H1 (cell line): ENCODE measurements around the gene PPIA.

ENCODE experiments used
- BACH1 ChIP-seq: IDR thresholded peaks from 2 replicates; pipeline ENCODE4 v1.6.1; 2012; ENCODE audit warnings: low read length, improper control_type of control experiment
- CBX5 ChIP-seq: fragments of 300-800, 300-1000 bp; sonication (generic); IDR thresholded peaks from 2 replicates; pipeline ENCODE4 v1.7.1; 2016; ENCODE audit warnings: antibody characterized with exemption, low read length, low read depth
- EP300 ChIP-seq, 2 experiments: IDR thresholded peaks; 1 replicate in 1 of 2; 2 replicates in 1 of 2; pipeline ENCODE4 v1.6.1; 2011 to 2012; ENCODE audit warnings: low read depth in 2 of 2, low read length in 2 of 2, mild to moderate bottlenecking in 2 of 2, borderline replicate concordance in 1 of 2, inconsistent platforms in 1 of 2, moderate library complexity in 1 of 2
- FOSL1 ChIP-seq: IDR thresholded peaks from 2 replicates; pipeline ENCODE4 v1.6.1; 2011; ENCODE audit warnings: mild to moderate bottlenecking, low read depth, low read length, moderate library complexity; ENCODE audit not compliant: insufficient read depth
- GABPA ChIP-seq: IDR thresholded peaks from 2 replicates; pipeline ENCODE4 v1.6.1; 2011; ENCODE audit warnings: mild to moderate bottlenecking, low read length, moderate library complexity, borderline replicate concordance; ENCODE audit not compliant: insufficient read depth
- POLR2AphosphoS5 ChIP-seq: IDR thresholded peaks from 2 replicates; pipeline ENCODE4 v1.6.1; 2011; ENCODE audit warnings: low read depth, low read length
- RAD21 ChIP-seq, 2 experiments: IDR thresholded peaks in 1 of 2; conservative IDR thresholded peaks in 1 of 2; 2 replicates each; pipeline ENCODE4 v1.6.1; 2011; ENCODE audit warnings: low read depth in 2 of 2, low read length in 2 of 2, improper control_type of control experiment in 1 of 2, inconsistent platforms in 1 of 2, mild to moderate bottlenecking in 1 of 2, moderate library complexity in 1 of 2
- SP1 ChIP-seq: IDR thresholded peaks from 2 replicates; pipeline ENCODE4 v1.6.1; 2011; ENCODE audit warnings: low read depth, low read length
- SP4 ChIP-seq: IDR thresholded peaks from 2 replicates; pipeline ENCODE4 v1.6.1; 2012; ENCODE audit warnings: low read length, inconsistent platforms
- TAF1 ChIP-seq: IDR thresholded peaks from 2 replicates; pipeline ENCODE4 v1.6.1; 2011; ENCODE audit warnings: mild to moderate bottlenecking, low read depth, low read length
- YY1 ChIP-seq: IDR thresholded peaks from 2 replicates; pipeline ENCODE4 v1.6.1; 2011; ENCODE audit warnings: low read depth, mild to moderate bottlenecking, low read length
- TF ChIP-seq, protein P1 (sequence below), 3 experiments: IDR thresholded peaks; 1 replicate in 2 of 3; 2 replicates in 1 of 3; pipeline versions ENCODE4 v1.5.1 to v1.6.1; 2011; ENCODE audit warnings: low read length in 3 of 3, mild to moderate bottlenecking in 3 of 3, inconsistent platforms in 2 of 3, low read depth in 1 of 3, moderate library complexity in 1 of 3; ENCODE audit not compliant: insufficient read depth in 1 of 3; ENCODE audit errors: control extremely low read depth in 1 of 3
- TF ChIP-seq, protein P2 (sequence below): IDR thresholded peaks from 2 replicates; pipeline ENCODE4 v1.6.1; 2012; ENCODE audit warnings: inconsistent platforms

DNA sequence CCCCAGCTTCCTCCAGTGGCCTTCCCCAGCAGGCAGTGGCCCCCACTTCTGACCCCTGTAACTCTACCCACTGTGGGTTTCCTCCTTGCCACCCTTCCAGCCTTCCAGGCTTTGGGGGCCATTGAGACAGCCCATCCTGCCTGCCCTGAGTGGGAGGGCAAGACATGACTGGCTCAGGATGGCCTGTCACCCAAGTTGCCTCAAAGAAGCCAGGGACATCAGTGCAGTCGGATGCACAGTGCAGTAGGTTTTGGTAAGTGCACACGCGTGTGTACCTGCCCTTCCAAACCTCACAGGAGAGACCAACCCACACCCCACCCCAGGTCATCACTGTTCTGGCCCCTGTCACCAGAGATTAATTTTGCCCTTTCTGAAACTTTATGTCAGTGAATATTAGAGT is 25.1 kb upstream of the PPIA start:
- TF ChIP-seq, protein P1, sequence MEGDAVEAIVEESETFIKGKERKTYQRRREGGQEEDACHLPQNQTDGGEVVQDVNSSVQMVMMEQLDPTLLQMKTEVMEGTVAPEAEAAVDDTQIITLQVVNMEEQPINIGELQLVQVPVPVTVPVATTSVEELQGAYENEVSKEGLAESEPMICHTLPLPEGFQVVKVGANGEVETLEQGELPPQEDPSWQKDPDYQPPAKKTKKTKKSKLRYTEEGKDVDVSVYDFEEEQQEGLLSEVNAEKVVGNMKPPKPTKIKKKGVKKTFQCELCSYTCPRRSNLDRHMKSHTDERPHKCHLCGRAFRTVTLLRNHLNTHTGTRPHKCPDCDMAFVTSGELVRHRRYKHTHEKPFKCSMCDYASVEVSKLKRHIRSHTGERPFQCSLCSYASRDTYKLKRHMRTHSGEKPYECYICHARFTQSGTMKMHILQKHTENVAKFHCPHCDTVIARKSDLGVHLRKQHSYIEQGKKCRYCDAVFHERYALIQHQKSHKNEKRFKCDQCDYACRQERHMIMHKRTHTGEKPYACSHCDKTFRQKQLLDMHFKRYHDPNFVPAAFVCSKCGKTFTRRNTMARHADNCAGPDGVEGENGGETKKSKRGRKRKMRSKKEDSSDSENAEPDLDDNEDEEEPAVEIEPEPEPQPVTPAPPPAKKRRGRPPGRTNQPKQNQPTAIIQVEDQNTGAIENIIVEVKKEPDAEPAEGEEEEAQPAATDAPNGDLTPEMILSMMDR (IDR thresholded peaks at IDR 0.05; ENCODE audit: control extremely low read depth in 1 of 3, insufficient read depth in 1 of 3, low read depth in 1 of 3, low read length in 3 of 3): no peak
- TF ChIP-seq SP1 (no peak), CBX5 (no peak), EP300 (IDR thresholded peaks at IDR 0.05; ENCODE audit: borderline replicate concordance in 1 of 2, low read depth in 2 of 2, low read length in 2 of 2) (no peak), TAF1 (no peak), GABPA (no peak), RAD21 (IDR thresholded peaks at IDR 0.05 in 1 of 2, conservative IDR thresholded peaks at IDR 0.05 in 1 of 2; ENCODE audit: low read depth in 2 of 2, low read length in 2 of 2) (no peak), SP4 (no peak), YY1 (no peak), BACH1 (no peak), FOSL1 (no peak), POLR2AphosphoS5 (0 out of 2 replicates have a peak, but pooled peaks have one; percentile 38)
- TF ChIP-seq, protein P2, sequence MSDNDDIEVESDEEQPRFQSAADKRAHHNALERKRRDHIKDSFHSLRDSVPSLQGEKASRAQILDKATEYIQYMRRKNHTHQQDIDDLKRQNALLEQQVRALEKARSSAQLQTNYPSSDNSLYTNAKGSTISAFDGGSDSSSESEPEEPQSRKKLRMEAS: no peak
